Measurements from ENCODE around the gene PROM1. TPM values are rescaled to one million over a fixed set of nuclear protein-coding genes. Genes with fewer than 3 reads are reported as not detected.

PROM1 gene, protein sequence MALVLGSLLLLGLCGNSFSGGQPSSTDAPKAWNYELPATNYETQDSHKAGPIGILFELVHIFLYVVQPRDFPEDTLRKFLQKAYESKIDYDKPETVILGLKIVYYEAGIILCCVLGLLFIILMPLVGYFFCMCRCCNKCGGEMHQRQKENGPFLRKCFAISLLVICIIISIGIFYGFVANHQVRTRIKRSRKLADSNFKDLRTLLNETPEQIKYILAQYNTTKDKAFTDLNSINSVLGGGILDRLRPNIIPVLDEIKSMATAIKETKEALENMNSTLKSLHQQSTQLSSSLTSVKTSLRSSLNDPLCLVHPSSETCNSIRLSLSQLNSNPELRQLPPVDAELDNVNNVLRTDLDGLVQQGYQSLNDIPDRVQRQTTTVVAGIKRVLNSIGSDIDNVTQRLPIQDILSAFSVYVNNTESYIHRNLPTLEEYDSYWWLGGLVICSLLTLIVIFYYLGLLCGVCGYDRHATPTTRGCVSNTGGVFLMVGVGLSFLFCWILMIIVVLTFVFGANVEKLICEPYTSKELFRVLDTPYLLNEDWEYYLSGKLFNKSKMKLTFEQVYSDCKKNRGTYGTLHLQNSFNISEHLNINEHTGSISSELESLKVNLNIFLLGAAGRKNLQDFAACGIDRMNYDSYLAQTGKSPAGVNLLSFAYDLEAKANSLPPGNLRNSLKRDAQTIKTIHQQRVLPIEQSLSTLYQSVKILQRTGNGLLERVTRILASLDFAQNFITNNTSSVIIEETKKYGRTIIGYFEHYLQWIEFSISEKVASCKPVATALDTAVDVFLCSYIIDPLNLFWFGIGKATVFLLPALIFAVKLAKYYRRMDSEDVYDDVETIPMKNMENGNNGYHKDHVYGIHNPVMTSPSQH
- 10 to 100 TPM in 1 of 4 donors, 1 to 10 TPM in 2, under 1 TPM in 1; 0.94 to 16.3 (median 4.4) TPM for total RNA-seq

DNA sequence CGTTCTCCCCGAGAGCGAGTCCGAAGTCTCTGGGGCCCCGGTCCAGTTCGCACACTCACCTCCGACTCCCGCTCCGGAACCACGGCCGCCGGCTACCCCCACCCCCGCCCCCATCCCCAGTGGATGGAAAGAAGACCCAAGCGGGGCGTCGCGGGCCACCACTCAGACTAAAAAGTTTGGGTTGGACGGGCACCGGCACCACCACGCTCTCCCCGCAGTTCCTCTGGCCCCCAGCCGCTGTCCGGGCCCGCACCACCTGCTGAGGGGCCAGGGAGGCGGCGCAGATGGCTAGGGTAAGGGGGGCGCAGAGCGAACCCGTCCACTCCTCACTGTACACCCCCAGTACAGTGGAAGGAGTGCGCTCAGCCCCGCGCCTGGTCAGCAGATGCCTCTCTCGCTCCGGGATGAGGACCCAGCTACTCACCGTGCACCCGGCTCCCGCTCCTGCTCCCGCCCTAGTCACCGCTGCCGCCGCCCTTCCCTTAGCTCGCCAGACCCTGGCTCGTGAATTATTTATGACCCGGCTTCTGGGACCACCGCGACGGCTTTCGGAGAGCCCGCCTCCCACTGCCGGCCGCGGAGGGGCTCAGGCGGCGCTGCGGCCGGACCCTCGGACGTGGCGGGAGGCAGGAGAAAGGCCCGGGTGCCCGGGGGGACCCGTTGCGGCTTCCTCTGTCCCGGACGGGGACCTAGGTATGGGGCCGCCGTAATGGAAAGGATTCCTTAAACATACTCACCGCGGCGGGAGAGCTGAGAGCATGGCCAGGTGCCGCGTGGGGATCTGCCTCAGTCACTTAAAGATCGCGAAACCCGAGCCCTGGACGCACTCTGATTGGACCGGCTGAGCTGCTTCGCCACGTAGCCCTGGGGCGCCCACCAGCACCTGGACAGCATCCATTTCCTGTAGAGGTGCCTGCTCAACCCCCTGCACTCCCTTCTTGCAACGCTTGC lies at the start of gene PROM1:
Gene PROM1, minus strand, starts transcription at position 783 of the 951 bp plus-strand sequence. CDS start 8,117 bp downstream, outside the sequence.
- H3K4me1 ChIP-seq, result peaks cover 0 to 22% (median 18%) of the 10 kb centered on the region in 3 donors
- peaks cover 0 to 27% (median 0%) of the 10 kb centered on the region in 3 donors for H3K9me3 ChIP-seq
- WGBS, 2 donors (ENCODE audit: low coverage in 1 of 2), result 20% methylated on average over 9 of the region's 81 CpGs; no CpG with 5 or more reads in 1 of the 2 donors
- peak within 1 kb of the TSS; percentile 24 to 52 for H3K4me3 ChIP-seq
- peak within 1 kb of the TSS in 1 of 4 donors; percentile 40 for H3K27ac ChIP-seq
- peaks cover 67% of the 10 kb centered on the region for H3K27me3 ChIP-seq
- ATAC-seq, result peak; percentile 28
- TF ChIP-seq POLR2AphosphoS5 (IDR thresholded peaks at IDR 0.05) (no peak), EP300 (IDR thresholded peaks at IDR 0.05) (no peak), POLR2A (IDR thresholded peaks at IDR 0.05) (no peak)
- TF ChIP-seq, protein P1, sequence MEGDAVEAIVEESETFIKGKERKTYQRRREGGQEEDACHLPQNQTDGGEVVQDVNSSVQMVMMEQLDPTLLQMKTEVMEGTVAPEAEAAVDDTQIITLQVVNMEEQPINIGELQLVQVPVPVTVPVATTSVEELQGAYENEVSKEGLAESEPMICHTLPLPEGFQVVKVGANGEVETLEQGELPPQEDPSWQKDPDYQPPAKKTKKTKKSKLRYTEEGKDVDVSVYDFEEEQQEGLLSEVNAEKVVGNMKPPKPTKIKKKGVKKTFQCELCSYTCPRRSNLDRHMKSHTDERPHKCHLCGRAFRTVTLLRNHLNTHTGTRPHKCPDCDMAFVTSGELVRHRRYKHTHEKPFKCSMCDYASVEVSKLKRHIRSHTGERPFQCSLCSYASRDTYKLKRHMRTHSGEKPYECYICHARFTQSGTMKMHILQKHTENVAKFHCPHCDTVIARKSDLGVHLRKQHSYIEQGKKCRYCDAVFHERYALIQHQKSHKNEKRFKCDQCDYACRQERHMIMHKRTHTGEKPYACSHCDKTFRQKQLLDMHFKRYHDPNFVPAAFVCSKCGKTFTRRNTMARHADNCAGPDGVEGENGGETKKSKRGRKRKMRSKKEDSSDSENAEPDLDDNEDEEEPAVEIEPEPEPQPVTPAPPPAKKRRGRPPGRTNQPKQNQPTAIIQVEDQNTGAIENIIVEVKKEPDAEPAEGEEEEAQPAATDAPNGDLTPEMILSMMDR (IDR thresholded peaks at IDR 0.05), result no peak
- H3K36me3 ChIP-seq, result no peaks in the 10 kb centered on the region

DNA sequence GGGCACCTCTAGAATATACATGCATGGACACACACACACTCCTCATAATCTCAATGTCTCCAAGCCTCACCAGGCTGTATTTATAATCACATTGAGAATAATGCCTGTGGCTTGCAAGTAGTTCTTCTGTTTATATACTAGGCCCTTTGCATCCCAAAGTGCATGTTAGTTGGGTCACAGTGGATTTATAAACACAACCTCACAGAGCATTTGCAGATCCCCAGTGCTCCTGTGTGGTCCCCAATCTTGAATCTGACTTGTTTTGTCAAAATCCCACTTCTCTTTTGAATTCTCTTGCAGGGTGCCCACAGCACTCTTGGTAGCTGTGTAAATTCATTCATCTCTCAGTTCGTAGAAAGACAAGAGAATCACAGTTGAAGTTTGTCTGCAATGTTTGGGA lies 49.6 kb upstream of the PROM1 start:
- no peak overlapping the region for H3K4me3 ChIP-seq
- peaks cover 0 to 7% (median 0%) of the 10 kb centered on the region in 3 donors for H3K9me3 ChIP-seq
- no peak for ATAC-seq
- H3K27me3 ChIP-seq, result no peaks in the 10 kb centered on the region
- no peak overlapping the region for H3K27ac ChIP-seq
- 71 to 100% methylated on average over 1 of the region's 1 CpG for WGBS, 2 donors (ENCODE audit: low coverage in 1 of 2)
- no peaks in the 10 kb centered on the region for H3K36me3 ChIP-seq
- no peaks in the 10 kb centered on the region for H3K4me1 ChIP-seq
- TF ChIP-seq EP300 (IDR thresholded peaks at IDR 0.05), result no peak

DNA sequence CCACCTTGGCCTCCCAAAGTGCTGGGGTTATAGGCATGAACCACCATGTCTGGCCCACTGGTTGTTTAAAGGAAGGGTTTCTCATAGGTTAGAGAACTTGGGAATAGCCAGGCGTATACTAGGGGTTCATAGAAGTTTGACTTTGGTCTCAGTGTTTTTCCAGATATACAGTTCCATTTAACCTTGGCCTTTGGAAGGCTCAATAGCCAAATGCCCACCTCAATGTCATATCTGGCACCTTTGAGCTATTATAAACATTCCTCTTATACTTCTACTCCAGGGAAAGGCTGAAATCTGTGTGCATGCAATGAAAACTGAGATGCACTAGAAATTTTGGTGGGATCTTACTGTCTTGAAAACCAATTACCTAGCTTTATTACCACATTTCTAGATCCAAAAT lies 47.5 kb upstream of the PROM1 start:
- H3K4me1 ChIP-seq, result no peaks in the 10 kb centered on the region
- TF ChIP-seq, protein P1 (IDR thresholded peaks at IDR 0.05), result no peak
- TF ChIP-seq POLR2AphosphoS5 (IDR thresholded peaks at IDR 0.05) (no peak), EP300 (IDR thresholded peaks at IDR 0.05) (no peak), POLR2A (IDR thresholded peaks at IDR 0.05) (no peak)
- H3K36me3 ChIP-seq, result no peaks in the 10 kb centered on the region
- H3K27me3 ChIP-seq, result no peaks in the 10 kb centered on the region
- WGBS, 2 donors (ENCODE audit: low coverage in 1 of 2), result 90% methylated on average over 1 of the region's 1 CpG; no CpG with 5 or more reads in 1 of the 2 donors
- H3K9me3 ChIP-seq, result peaks cover 0 to 7% (median 0%) of the 10 kb centered on the region in 3 donors
- H3K4me3 ChIP-seq, result no peak overlapping the region
- ATAC-seq, result no peak
- no peak overlapping the region for H3K27ac ChIP-seq

DNA sequence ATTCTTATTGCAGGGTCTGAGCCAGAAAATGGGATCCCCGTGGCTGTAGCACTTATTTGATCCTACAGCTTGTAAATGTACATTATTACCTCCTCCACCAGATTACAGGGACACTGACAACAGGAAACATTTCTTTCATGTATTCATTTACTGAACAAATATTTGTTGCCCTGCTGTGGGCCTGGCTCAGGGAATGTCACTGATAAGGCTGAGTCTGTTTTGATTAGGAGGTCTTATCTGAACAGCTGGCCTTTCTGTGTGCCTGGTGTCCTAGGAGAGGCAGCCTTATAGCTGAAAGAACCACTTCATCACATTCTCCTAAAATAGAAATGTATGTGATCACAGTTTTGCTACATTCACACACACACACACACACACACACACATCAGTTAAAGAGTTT lies 45.5 kb upstream of the PROM1 start:
- Histone ChIP-seq H3K36me3 (no peaks in the 10 kb centered on the region), H3K4me3 (no peak overlapping the region), H3K9me3 (no peaks in the 10 kb centered on the region), H3K4me1 (no peaks in the 10 kb centered on the region), H3K27ac (no peak overlapping the region), H3K27me3 (no peaks in the 10 kb centered on the region)
- 60 to 80% methylated on average over 1 of the region's 1 CpG for WGBS, 2 donors (ENCODE audit: low coverage in 1 of 2)
- TF ChIP-seq EP300 (IDR thresholded peaks at IDR 0.05), result no peak
- no peak for ATAC-seq

DNA sequence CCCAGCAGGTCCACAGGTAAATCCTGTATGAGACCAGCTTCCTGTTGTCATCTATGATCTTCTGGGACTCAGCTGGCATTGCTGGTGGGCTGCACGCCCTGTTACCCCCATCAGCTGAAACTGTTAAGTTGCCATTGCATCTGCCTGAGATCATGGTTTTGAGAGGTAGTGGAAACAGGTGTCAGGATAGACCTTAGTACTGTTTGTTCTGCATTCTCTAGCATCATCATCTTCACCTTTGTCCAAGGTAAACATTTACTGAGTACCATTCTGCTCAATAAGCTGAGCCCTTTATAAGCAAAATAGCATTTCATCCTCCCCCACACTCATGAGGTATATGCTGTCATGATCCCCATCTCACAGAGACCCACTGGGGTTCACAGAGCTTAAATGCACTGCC lies 42.9 kb upstream of the PROM1 start:
- ATAC-seq, result no peak
- H3K27ac ChIP-seq, result no peak overlapping the region
- H3K27me3 ChIP-seq, result no peaks in the 10 kb centered on the region
- TF ChIP-seq EP300 (IDR thresholded peaks at IDR 0.05) (no peak), POLR2AphosphoS5 (IDR thresholded peaks at IDR 0.05) (no peak), POLR2A (IDR thresholded peaks at IDR 0.05) (no peak)
- TF ChIP-seq, protein P1 (IDR thresholded peaks at IDR 0.05), result no peak
- H3K4me1 ChIP-seq, result no peaks in the 10 kb centered on the region
- H3K36me3 ChIP-seq, result no peaks in the 10 kb centered on the region
- H3K9me3 ChIP-seq, result no peaks in the 10 kb centered on the region
- WGBS, 2 donors (ENCODE audit: low coverage in 1 of 2), result no CpG with 5 or more reads among the region's 1 CpG
- no peak overlapping the region for H3K4me3 ChIP-seq
